OCI-LY3 (cell line): ENCODE measurements around the gene CEP68.

ENCODE experiments used
- CTCF ChIP-seq: fragments of 200-600, 300-600 bp; sonication (generic); IDR thresholded peaks from 2 replicates; pipeline ENCODE4 v1.5.1; 2014; ENCODE audit warnings: antibody characterized with exemption, low read length, low read depth
- EZH2phosphoT487 ChIP-seq: fragments of 200-600 bp; shearing (Covaris generic); IDR thresholded peaks from 2 replicates; pipeline ENCODE4 v1.6.1; 2018; ENCODE audit warnings: antibody characterized with exemption, mixed run types, low read depth

GRCh38 chr2:65019010-65019409 is 37.2 kb upstream of the CEP68 start:
- no peak for TF ChIP-seq CTCF
- no peak for TF ChIP-seq EZH2phosphoT487
